ENCODE measurements around the gene NR2C2AP.

NR2C2AP gene

GRCh38 chr19:19206938-19207337 is 3.7 kb upstream of the NR2C2AP start:
- Mint-ChIP-seq H3K36me3 (ENCODE audit: low read depth) (peaks cover 13% of the 10 kb centered on the region), H3K4me1 (ENCODE audit: low read depth) (peaks cover 22% of the 10 kb centered on the region), H3K4me3 (no peak overlapping the region), H3K27me3 (peaks cover 15% of the 10 kb centered on the region), H3K27ac (no peak overlapping the region), H3K9me3 (peaks cover 2% of the 10 kb centered on the region)
- DNase-seq = no peak

GRCh38 chr19:19205416-19206410 is 2.5 kb upstream of the NR2C2AP start:
- Mint-ChIP-seq H3K9me3 (peaks cover 2% of the 10 kb centered on the region), H3K4me1 (ENCODE audit: low read depth) (peaks cover 28% of the 10 kb centered on the region), H3K27me3 (peaks cover 5% of the 10 kb centered on the region), H3K27ac (no peak overlapping the region), H3K36me3 (ENCODE audit: low read depth) (peaks cover 25% of the 10 kb centered on the region), H3K4me3 (no peak overlapping the region)
- DNase-seq = no peak

- H3K4me1 Mint-ChIP-seq (ENCODE audit: low read depth) = peaks cover 29% of the 10 kb centered on the region
- no peaks in the 10 kb centered on the region for H3K27me3 Mint-ChIP-seq
- H3K27ac Mint-ChIP-seq = peak overlapping the region; percentile 67
- H3K36me3 Mint-ChIP-seq (ENCODE audit: low read depth) = peaks cover 37% of the 10 kb centered on the region
- H3K9me3 Mint-ChIP-seq = peaks cover 2% of the 10 kb centered on the region
- peak overlapping the region; percentile 29 for H3K4me3 Mint-ChIP-seq
- DNase-seq = no peak
Observed at GRCh38 chr19:19204181-19204580, 967 bp upstream of the NR2C2AP start.

GRCh38 chr19:19202707-19203011 is 555 bp downstream of the NR2C2AP start:
- Mint-ChIP-seq H3K27me3 (no peaks in the 10 kb centered on the region), H3K9me3 (peaks cover 2% of the 10 kb centered on the region), H3K36me3 (ENCODE audit: low read depth) (peaks cover 52% of the 10 kb centered on the region), H3K27ac (peak overlapping the region; percentile 97), H3K4me1 (ENCODE audit: low read depth) (peaks cover 27% of the 10 kb centered on the region), H3K4me3 (peak overlapping the region; percentile 96)
- no peak for DNase-seq

- no peaks in the 10 kb centered on the region for H3K27me3 Mint-ChIP-seq
- H3K36me3 Mint-ChIP-seq (ENCODE audit: low read depth) = peaks cover 59% of the 10 kb centered on the region
- H3K9me3 Mint-ChIP-seq = peaks cover 2% of the 10 kb centered on the region
Observed at GRCh38 chr19:19201697-19202630, 1.2 kb downstream of the NR2C2AP start.

GRCh38 chr19:19193926-19194325 is 9.3 kb downstream of the NR2C2AP start:
- DNase-seq = no peak
- Mint-ChIP-seq H3K27ac (peak overlapping the region; percentile 76), H3K36me3 (ENCODE audit: low read depth) (peaks cover 75% of the 10 kb centered on the region), H3K9me3 (no peaks in the 10 kb centered on the region), H3K4me3 (peak overlapping the region; percentile 98), H3K4me1 (ENCODE audit: low read depth) (peaks cover 41% of the 10 kb centered on the region), H3K27me3 (no peaks in the 10 kb centered on the region)

More at GRCh38 chr19:19201697-19202630, 1.2 kb downstream of the NR2C2AP start:
- Mint-ChIP-seq H3K4me1 (ENCODE audit: low read depth) (peaks cover 20% of the 10 kb centered on the region), H3K4me3 (peak overlapping the region; percentile 96), H3K27ac (peak overlapping the region; percentile 97)
- DNase-seq = no peak

GRCh38 chr19:19192910-19193423 is 10.2 kb downstream of the NR2C2AP start:
- Mint-ChIP-seq H3K4me3 (peak overlapping the region; percentile 98), H3K4me1 (ENCODE audit: low read depth) (peaks cover 46% of the 10 kb centered on the region), H3K27me3 (no peaks in the 10 kb centered on the region), H3K9me3 (no peaks in the 10 kb centered on the region), H3K36me3 (ENCODE audit: low read depth) (peaks cover 73% of the 10 kb centered on the region), H3K27ac (peak overlapping the region; percentile 98)
- DNase-seq = no peak

- Mint-ChIP-seq H3K9me3 (no peaks in the 10 kb centered on the region), H3K36me3 (ENCODE audit: low read depth) (peaks cover 68% of the 10 kb centered on the region), H3K4me3 (peak within 1 kb of the TSS; percentile 98), H3K27ac (peak within 1 kb of the TSS; percentile 98), H3K4me1 (ENCODE audit: low read depth) (peaks cover 46% of the 10 kb centered on the region), H3K27me3 (no peaks in the 10 kb centered on the region)
- DNase-seq = peak; percentile 96
Observed at GRCh38 chr19:19192078-19192882, 10.9 kb downstream of the NR2C2AP start, which contains the start of the genes BORCS8 and RFXANK. TSS of gene BORCS8 (minus strand) at chr19:19192152. CDS start at chr19:19192117, 35 bp downstream. TSS of gene RFXANK (plus strand) at chr19:19192258. CDS start at chr19:19193947, 1,689 bp downstream.

- Mint-ChIP-seq H3K27me3 (no peaks in the 10 kb centered on the region), H3K4me3 (peak overlapping the region; percentile 98), H3K4me1 (ENCODE audit: low read depth) (peaks cover 48% of the 10 kb centered on the region), H3K36me3 (ENCODE audit: low read depth) (peaks cover 68% of the 10 kb centered on the region), H3K27ac (peak overlapping the region; percentile 98), H3K9me3 (no peaks in the 10 kb centered on the region)
- DNase-seq = no peak
Observed at GRCh38 chr19:19191768-19192077, 11.5 kb downstream of the NR2C2AP start.

- peaks cover 68% of the 10 kb centered on the region for H3K36me3 Mint-ChIP-seq (ENCODE audit: low read depth)
- peak overlapping the region; percentile 53 for H3K27ac Mint-ChIP-seq
- no peaks in the 10 kb centered on the region for H3K27me3 Mint-ChIP-seq
- no peak for DNase-seq
- H3K4me1 Mint-ChIP-seq (ENCODE audit: low read depth) = peaks cover 40% of the 10 kb centered on the region
- no peaks in the 10 kb centered on the region for H3K9me3 Mint-ChIP-seq
- H3K4me3 Mint-ChIP-seq = no peak overlapping the region
Observed at GRCh38 chr19:19186742-19187141, 16.5 kb downstream of the NR2C2AP start.

- Mint-ChIP-seq H3K4me1 (ENCODE audit: low read depth) (peaks cover 36% of the 10 kb centered on the region), H3K27me3 (no peaks in the 10 kb centered on the region), H3K27ac (peak overlapping the region; percentile 53), H3K4me3 (no peak overlapping the region), H3K36me3 (ENCODE audit: low read depth) (peaks cover 68% of the 10 kb centered on the region), H3K9me3 (no peaks in the 10 kb centered on the region)
- DNase-seq = peak; percentile 71
Observed at GRCh38 chr19:19185853-19186740, 17.1 kb downstream of the NR2C2AP start.

- Mint-ChIP-seq H3K4me3 (no peak overlapping the region), H3K4me1 (ENCODE audit: low read depth) (peaks cover 7% of the 10 kb centered on the region), H3K9me3 (no peaks in the 10 kb centered on the region), H3K27me3 (no peaks in the 10 kb centered on the region), H3K27ac (no peak overlapping the region), H3K36me3 (ENCODE audit: low read depth) (peaks cover 77% of the 10 kb centered on the region)
- no peak for DNase-seq
Observed at GRCh38 chr19:19181488-19181998, 21.7 kb downstream of the NR2C2AP start.

Measured in activated T-cell treated with anti-CD3 and anti-CD28 coated beads, Interleukin-2, amount 50 U/mL, for 24 hours (primary cell).